Activated naive CD8-positive, alpha-beta T cell (primary cell): Measurements from ENCODE around the gene CCDC136.

Source experiments
- H3K27ac Mint-ChIP-seq: one replicate; pipeline ENCODE4 v1.8.0; 2021; ENCODE audit warnings: mixed read lengths
- H3K27me3 Mint-ChIP-seq: one replicate; pipeline ENCODE4 v1.8.0; 2021; ENCODE audit warnings: mixed read lengths
- H3K36me3 Mint-ChIP-seq: one replicate; pipeline ENCODE4 v1.8.0; 2021; ENCODE audit warnings: mixed read lengths
- H3K4me1 Mint-ChIP-seq: one replicate; pipeline ENCODE4 v1.8.0; 2021; ENCODE audit warnings: low read depth, mixed read lengths
- H3K4me3 Mint-ChIP-seq: one replicate; pipeline ENCODE4 v1.8.0; 2021; ENCODE audit warnings: mild to moderate bottlenecking, mixed read lengths
- H3K9me3 Mint-ChIP-seq: one replicate; pipeline ENCODE4 v1.8.0; 2021; ENCODE audit warnings: low read depth, mixed read lengths

CCDC136 gene

GRCh38 chr7:128830231-128831177 is 38.7 kb downstream of the CCDC136 start, which contains the start of gene FLNC:
FLNC (plus strand) TSS chr7:128830406; CDS start chr7:128830638, 232 bp downstream.
- Mint-ChIP-seq H3K9me3 (no peaks in the 10 kb centered on the region), H3K27me3 (peaks cover 16% of the 10 kb centered on the region), H3K36me3 (no peaks in the 10 kb centered on the region), H3K4me3 (peak within 1 kb of the TSS; percentile 73), H3K4me1 (peaks cover 13% of the 10 kb centered on the region), H3K27ac (no peak within 1 kb of the TSS)

- peak overlapping the region; percentile 62 for H3K4me3 Mint-ChIP-seq
- H3K27ac Mint-ChIP-seq: no peak overlapping the region
- peaks cover 13% of the 10 kb centered on the region for H3K4me1 Mint-ChIP-seq
- no peaks in the 10 kb centered on the region for H3K9me3 Mint-ChIP-seq
- H3K36me3 Mint-ChIP-seq: no peaks in the 10 kb centered on the region
- peaks cover 16% of the 10 kb centered on the region for H3K27me3 Mint-ChIP-seq
These were observed 39.6 kb downstream of the CCDC136 start for GRCh38 chr7:128831178-128831993.

GRCh38 chr7:128831994-128832879 is 40.5 kb downstream of the CCDC136 start:
- no peaks in the 10 kb centered on the region for H3K36me3 Mint-ChIP-seq
- H3K4me1 Mint-ChIP-seq: peaks cover 13% of the 10 kb centered on the region
- H3K27me3 Mint-ChIP-seq: peaks cover 11% of the 10 kb centered on the region
- H3K4me3 Mint-ChIP-seq: no peak overlapping the region
- no peaks in the 10 kb centered on the region for H3K9me3 Mint-ChIP-seq
- H3K27ac Mint-ChIP-seq: no peak overlapping the region

GRCh38 chr7:128832880-128833147 is 41.0 kb downstream of the CCDC136 start:
- Mint-ChIP-seq H3K9me3 (no peaks in the 10 kb centered on the region), H3K36me3 (no peaks in the 10 kb centered on the region), H3K4me3 (no peak overlapping the region), H3K27me3 (peaks cover 9% of the 10 kb centered on the region), H3K4me1 (peaks cover 13% of the 10 kb centered on the region), H3K27ac (no peak overlapping the region)

- Mint-ChIP-seq H3K4me1 (peaks cover 13% of the 10 kb centered on the region), H3K36me3 (no peaks in the 10 kb centered on the region), H3K27ac (no peak overlapping the region), H3K4me3 (no peak overlapping the region), H3K27me3 (peaks cover 6% of the 10 kb centered on the region), H3K9me3 (no peaks in the 10 kb centered on the region)
These were observed 41.6 kb downstream of the CCDC136 start for GRCh38 chr7:128833148-128833945.

- Mint-ChIP-seq H3K9me3 (no peaks in the 10 kb centered on the region), H3K4me3 (no peak overlapping the region), H3K27me3 (peaks cover 3% of the 10 kb centered on the region), H3K4me1 (peaks cover 13% of the 10 kb centered on the region), H3K27ac (no peak overlapping the region), H3K36me3 (no peaks in the 10 kb centered on the region)
These were observed 42.2 kb downstream of the CCDC136 start for GRCh38 chr7:128833946-128834325.

- Mint-ChIP-seq H3K27ac (no peak overlapping the region), H3K4me1 (peaks cover 10% of the 10 kb centered on the region), H3K9me3 (no peaks in the 10 kb centered on the region), H3K36me3 (no peaks in the 10 kb centered on the region), H3K27me3 (no peaks in the 10 kb centered on the region), H3K4me3 (no peak overlapping the region)
These were observed 43.5 kb downstream of the CCDC136 start for GRCh38 chr7:128835231-128835751.

GRCh38 chr7:128835790-128836641 is 44.2 kb downstream of the CCDC136 start:
- Mint-ChIP-seq H3K36me3 (no peaks in the 10 kb centered on the region), H3K27ac (no peak overlapping the region), H3K4me1 (peaks cover 5% of the 10 kb centered on the region), H3K4me3 (no peak overlapping the region), H3K9me3 (no peaks in the 10 kb centered on the region), H3K27me3 (no peaks in the 10 kb centered on the region)

- Mint-ChIP-seq H3K36me3 (no peaks in the 10 kb centered on the region), H3K4me1 (peaks cover 2% of the 10 kb centered on the region), H3K27ac (no peak overlapping the region), H3K4me3 (no peak overlapping the region), H3K9me3 (no peaks in the 10 kb centered on the region), H3K27me3 (no peaks in the 10 kb centered on the region)
These were observed 45.1 kb downstream of the CCDC136 start for GRCh38 chr7:128836729-128837348.

GRCh38 chr7:128837521-128837921 is 45.8 kb downstream of the CCDC136 start:
- Mint-ChIP-seq H3K9me3 (no peaks in the 10 kb centered on the region), H3K36me3 (no peaks in the 10 kb centered on the region), H3K4me1 (peaks cover 2% of the 10 kb centered on the region), H3K27me3 (no peaks in the 10 kb centered on the region), H3K27ac (no peak overlapping the region), H3K4me3 (no peak overlapping the region)

- no peaks in the 10 kb centered on the region for H3K9me3 Mint-ChIP-seq
- no peaks in the 10 kb centered on the region for H3K36me3 Mint-ChIP-seq
- peaks cover 2% of the 10 kb centered on the region for H3K4me1 Mint-ChIP-seq
- no peaks in the 10 kb centered on the region for H3K27me3 Mint-ChIP-seq
- no peak overlapping the region for H3K4me3 Mint-ChIP-seq
- no peak overlapping the region for H3K27ac Mint-ChIP-seq
These were observed 46.5 kb downstream of the CCDC136 start for GRCh38 chr7:128838109-128838779.

GRCh38 chr7:128838981-128839731 is 47.4 kb downstream of the CCDC136 start:
- H3K4me3 Mint-ChIP-seq: no peak overlapping the region
- no peaks in the 10 kb centered on the region for H3K36me3 Mint-ChIP-seq
- H3K4me1 Mint-ChIP-seq: peaks cover 2% of the 10 kb centered on the region
- H3K27me3 Mint-ChIP-seq: no peaks in the 10 kb centered on the region
- no peaks in the 10 kb centered on the region for H3K9me3 Mint-ChIP-seq
- no peak overlapping the region for H3K27ac Mint-ChIP-seq
